Effector memory CD4-positive, alpha-beta T cell (primary cell): Measurements from ENCODE around the gene ATF3.
"Not testable (repeated sequence)": the region's sequence is repeated elsewhere in the genome, so short reads cannot be mapped to it uniquely, and the experiment has no call there.

Experiments used
- DNase-seq, 3 donors: peaks; one replicate each; pipeline ENCODE4 v3.0.0-alpha.2; 2020
- H3K27ac ChIP-seq: 2 replicates; pipeline ENCODE4 v1.7.0; 2013; ENCODE audit warnings: mild to moderate bottlenecking, low read length, moderate library complexity; ENCODE audit not compliant: insufficient read depth, poor library complexity, severe bottlenecking
- H3K27me3 ChIP-seq: replicated peaks from 2 replicates; pipeline ENCODE4 v1.7.0; 2013; ENCODE audit warnings: mild to moderate bottlenecking, low read length; ENCODE audit not compliant: insufficient read depth, control insufficient read depth, poor library complexity, severe bottlenecking
- H3K36me3 ChIP-seq: 2 replicates; pipeline ENCODE4 v1.7.0; 2013; ENCODE audit warnings: mild to moderate bottlenecking, low read length, moderate library complexity; ENCODE audit not compliant: control insufficient read depth, insufficient read depth
- H3K4me1 ChIP-seq: 2 replicates; pipeline ENCODE4 v1.7.0; 2013; ENCODE audit warnings: low read length, mild to moderate bottlenecking; ENCODE audit not compliant: control insufficient read depth, insufficient read depth, poor library complexity, severe bottlenecking
- H3K4me3 ChIP-seq: 2 replicates; pipeline ENCODE4 v1.7.0; 2013; ENCODE audit warnings: low read length, low read depth, mild to moderate bottlenecking; ENCODE audit not compliant: insufficient read depth, poor library complexity, severe bottlenecking
- H3K9me3 ChIP-seq: 2 replicates; pipeline ENCODE4 v1.7.0; 2013; ENCODE audit warnings: mild to moderate bottlenecking, low read length, moderate library complexity; ENCODE audit not compliant: control insufficient read depth

ATF3 gene

GRCh38 chr1:212650228-212650627 lies 41.7 kb downstream of the ATF3 start:
- Histone ChIP-seq H3K36me3 (no peaks in the 10 kb centered on the region), H3K4me1 (no peaks in the 10 kb centered on the region), H3K27ac (no peak overlapping the region), H3K27me3 (no peaks in the 10 kb centered on the region), H3K9me3 (no peaks in the 10 kb centered on the region), H3K4me3 (no peak overlapping the region)
- DNase-seq, result no peak

- Histone ChIP-seq H3K4me1 (no peaks in the 10 kb centered on the region), H3K27me3 (no peaks in the 10 kb centered on the region), H3K27ac (no peak overlapping the region), H3K4me3 (no peak overlapping the region), H3K36me3 (no peaks in the 10 kb centered on the region), H3K9me3 (no peaks in the 10 kb centered on the region)
- DNase-seq, result no peak
Observed at GRCh38 chr1:212651521-212651920, 43.0 kb downstream of the ATF3 start.

GRCh38 chr1:212651977-212652376 lies 43.4 kb downstream of the ATF3 start:
- H3K4me3 ChIP-seq, result no peak overlapping the region

GRCh38 chr1:212652609-212653008 lies 44.0 kb downstream of the ATF3 start:
- Histone ChIP-seq H3K9me3 (no peaks in the 10 kb centered on the region), H3K36me3 (no peaks in the 10 kb centered on the region), H3K27ac (no peak overlapping the region), H3K4me3 (no peak overlapping the region), H3K27me3 (no peaks in the 10 kb centered on the region), H3K4me1 (no peaks in the 10 kb centered on the region)
- no peak for DNase-seq

More at GRCh38 chr1:212651977-212652376, 43.4 kb downstream of the ATF3 start:
- Histone ChIP-seq H3K27ac (no peak overlapping the region), H3K4me1 (no peaks in the 10 kb centered on the region), H3K9me3 (no peaks in the 10 kb centered on the region), H3K27me3 (no peaks in the 10 kb centered on the region), H3K36me3 (no peaks in the 10 kb centered on the region)
- no peak for DNase-seq

- no peaks in the 10 kb centered on the region for H3K36me3 ChIP-seq
- no peak overlapping the region for H3K27ac ChIP-seq
- no peak overlapping the region for H3K4me3 ChIP-seq
- DNase-seq, result no peak
- H3K4me1 ChIP-seq, result no peaks in the 10 kb centered on the region
- no peaks in the 10 kb centered on the region for H3K9me3 ChIP-seq
- H3K27me3 ChIP-seq, result no peaks in the 10 kb centered on the region
Observed at GRCh38 chr1:212655668-212656440, 47.3 kb downstream of the ATF3 start.

- H3K36me3 ChIP-seq, result no peaks in the 10 kb centered on the region
- no peak overlapping the region for H3K27ac ChIP-seq
- DNase-seq, result no peak
- H3K9me3 ChIP-seq, result no peaks in the 10 kb centered on the region
- no peaks in the 10 kb centered on the region for H3K4me1 ChIP-seq
- no peaks in the 10 kb centered on the region for H3K27me3 ChIP-seq
- no peak overlapping the region for H3K4me3 ChIP-seq
Observed at GRCh38 chr1:212656730-212657129, 48.2 kb downstream of the ATF3 start.

GRCh38 chr1:212658250-212658649 lies 49.7 kb downstream of the ATF3 start:
- H3K4me3 ChIP-seq, H3K36me3 ChIP-seq, H3K9me3 ChIP-seq, H3K27ac ChIP-seq, DNase-seq, H3K4me1 ChIP-seq, H3K27me3 ChIP-seq: not testable (repeated sequence)

- no peaks in the 10 kb centered on the region for H3K27me3 ChIP-seq
- DNase-seq, result no peak
- H3K9me3 ChIP-seq, result no peaks in the 10 kb centered on the region
- no peak overlapping the region for H3K27ac ChIP-seq
- H3K4me1 ChIP-seq, result peaks cover 3% of the 10 kb centered on the region
- no peaks in the 10 kb centered on the region for H3K36me3 ChIP-seq
- H3K4me3 ChIP-seq, result no peak overlapping the region
Observed at GRCh38 chr1:212664409-212665199, 56.0 kb downstream of the ATF3 start.

GRCh38 chr1:212665241-212666115 lies 56.9 kb downstream of the ATF3 start:
- H3K4me3 ChIP-seq, result peak overlapping the region; percentile 24
- no peaks in the 10 kb centered on the region for H3K9me3 ChIP-seq
- no peaks in the 10 kb centered on the region for H3K36me3 ChIP-seq
- DNase-seq, result peak; percentile 40 to 62 (median 50)
- H3K27ac ChIP-seq, result no peak overlapping the region
- H3K4me1 ChIP-seq, result peaks cover 3% of the 10 kb centered on the region
- H3K27me3 ChIP-seq, result no peaks in the 10 kb centered on the region
